Skeletal muscle cell (primary cell): ENCODE data around the gene ARSD.
"Not testable (repeated sequence)": the region's sequence is repeated elsewhere in the genome, so short reads cannot be mapped to it uniquely, and the experiment has no call there.

Experiments used
- DNase-seq: peaks from one replicate; pipeline ENCODE4 v3.0.0-alpha.2; 2010; ENCODE audit warnings: low read depth
- H3K4me3 ChIP-seq: 2 replicates; pipeline ENCODE4 v1.5.1; 2011; ENCODE audit warnings: low read depth, mild to moderate bottlenecking, control low read depth, low read length, moderate library complexity

The ARSD gene

GRCh38 chrX:2897690-2898623, 31.2 kb downstream of the ARSD start:
- not testable (repeated sequence) for H3K4me3 ChIP-seq, DNase-seq

GRCh38 chrX:2897311-2897689, 31.8 kb downstream of the ARSD start:
- H3K4me3 ChIP-seq: no peak overlapping the region
- DNase-seq: no peak

GRCh38 chrX:2894885-2895292, 34.2 kb downstream of the ARSD start:
- H3K4me3 ChIP-seq: no peak overlapping the region
- peak; percentile 23 for DNase-seq

GRCh38 chrX:2892816-2893215, 36.3 kb downstream of the ARSD start:
- no peak for DNase-seq
- no peak overlapping the region for H3K4me3 ChIP-seq

GRCh38 chrX:2890536-2891460, 38.3 kb downstream of the ARSD start:
- DNase-seq, H3K4me3 ChIP-seq: not testable (repeated sequence)

- DNase-seq: not testable (repeated sequence)
- peak overlapping the region; percentile 42 for H3K4me3 ChIP-seq
Observed at GRCh38 chrX:2889706-2890490, 39.2 kb downstream of the ARSD start.

GRCh38 chrX:2889045-2889605, 40.0 kb downstream of the ARSD start:
- no peak for DNase-seq
- peak overlapping the region; percentile 42 for H3K4me3 ChIP-seq

GRCh38 chrX:2888309-2888708, 40.8 kb downstream of the ARSD start:
- no peak overlapping the region for H3K4me3 ChIP-seq
- no peak for DNase-seq

GRCh38 chrX:2883770-2884169, 45.4 kb downstream of the ARSD start:
- no peak overlapping the region for H3K4me3 ChIP-seq
- DNase-seq: no peak

- no peak overlapping the region for H3K4me3 ChIP-seq
- no peak for DNase-seq
Observed at GRCh38 chrX:2879670-2880069, 49.5 kb downstream of the ARSD start.

- no peak overlapping the region for H3K4me3 ChIP-seq
- DNase-seq: no peak
Observed at GRCh38 chrX:2878563-2878962, 50.6 kb downstream of the ARSD start.

- DNase-seq: no peak
- no peak overlapping the region for H3K4me3 ChIP-seq
Observed at GRCh38 chrX:2875798-2876399, 53.2 kb downstream of the ARSD start.

- no peak for DNase-seq
- H3K4me3 ChIP-seq: no peak overlapping the region
Observed at GRCh38 chrX:2875136-2875481, 54.0 kb downstream of the ARSD start.

GRCh38 chrX:2874222-2875135, 54.7 kb downstream of the ARSD start:
- no peak for DNase-seq
- H3K4me3 ChIP-seq: no peak overlapping the region

GRCh38 chrX:2872671-2873277, 56.4 kb downstream of the ARSD start:
- no peak overlapping the region for H3K4me3 ChIP-seq
- no peak for DNase-seq

- no peak for DNase-seq
- H3K4me3 ChIP-seq: no peak overlapping the region
Observed at GRCh38 chrX:2871831-2872230, 57.3 kb downstream of the ARSD start.

- DNase-seq: no peak
- no peak overlapping the region for H3K4me3 ChIP-seq
Observed at GRCh38 chrX:2870650-2871049, 58.5 kb downstream of the ARSD start.

- H3K4me3 ChIP-seq: no peak overlapping the region
- DNase-seq: no peak
Observed at GRCh38 chrX:2867206-2867605, 61.9 kb downstream of the ARSD start.
